ENCODE data around the gene KCNQ2.
"Not testable (repeated sequence)": the region's sequence is repeated elsewhere in the genome, so short reads cannot be mapped to it uniquely, and the experiment has no call there.

KCNQ2 gene

DNA sequence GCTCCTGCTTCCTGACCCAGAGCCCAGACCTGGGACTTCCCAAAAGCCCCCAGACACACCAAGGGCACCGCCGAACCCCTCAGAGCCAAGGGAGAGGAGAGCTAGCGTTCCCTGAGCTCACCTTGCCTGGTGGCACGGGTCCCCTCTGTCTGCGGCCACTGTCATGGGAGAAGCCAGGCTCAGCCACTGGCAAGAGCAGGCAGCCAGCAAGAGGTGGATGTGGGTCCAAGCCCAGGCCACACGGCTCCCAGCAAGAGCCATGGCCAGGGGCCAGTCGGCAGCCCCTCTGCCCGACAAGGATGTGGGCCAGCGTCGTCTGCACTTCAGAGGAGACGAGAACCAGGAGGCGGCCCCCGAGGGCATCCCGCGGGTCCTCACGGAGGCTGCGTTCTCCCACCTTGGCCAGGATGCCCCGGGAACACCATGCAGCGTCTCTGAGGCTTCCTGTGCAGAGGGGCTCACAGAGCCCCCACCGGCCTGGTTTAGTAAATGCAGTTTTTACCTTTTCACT is 46.0 kb upstream of the KCNQ2 start:
- H3K36me3 ChIP-seq (ENCODE audit: control insufficient read depth, low read length), result peaks cover 21% of the 10 kb centered on the region
- H3K9me3 ChIP-seq (ENCODE audit: control insufficient read depth, insufficient read depth, low read length), result peaks cover 5% of the 10 kb centered on the region; the same call in 1 of the 2 replicates
- H3K4me2 ChIP-seq (ENCODE audit: low read length), result no peak overlapping the region
- no peak overlapping the region for H3K4me3 ChIP-seq (ENCODE audit: low read length)
- H4K20me1 ChIP-seq (ENCODE audit: control insufficient read depth, insufficient read depth, low read depth, low read length), result peaks cover 12% of the 10 kb centered on the region
- peaks cover 8% of the 10 kb centered on the region for H3K27me3 ChIP-seq (ENCODE audit: control insufficient read depth, low read length)
- TF ChIP-seq, protein P1, sequence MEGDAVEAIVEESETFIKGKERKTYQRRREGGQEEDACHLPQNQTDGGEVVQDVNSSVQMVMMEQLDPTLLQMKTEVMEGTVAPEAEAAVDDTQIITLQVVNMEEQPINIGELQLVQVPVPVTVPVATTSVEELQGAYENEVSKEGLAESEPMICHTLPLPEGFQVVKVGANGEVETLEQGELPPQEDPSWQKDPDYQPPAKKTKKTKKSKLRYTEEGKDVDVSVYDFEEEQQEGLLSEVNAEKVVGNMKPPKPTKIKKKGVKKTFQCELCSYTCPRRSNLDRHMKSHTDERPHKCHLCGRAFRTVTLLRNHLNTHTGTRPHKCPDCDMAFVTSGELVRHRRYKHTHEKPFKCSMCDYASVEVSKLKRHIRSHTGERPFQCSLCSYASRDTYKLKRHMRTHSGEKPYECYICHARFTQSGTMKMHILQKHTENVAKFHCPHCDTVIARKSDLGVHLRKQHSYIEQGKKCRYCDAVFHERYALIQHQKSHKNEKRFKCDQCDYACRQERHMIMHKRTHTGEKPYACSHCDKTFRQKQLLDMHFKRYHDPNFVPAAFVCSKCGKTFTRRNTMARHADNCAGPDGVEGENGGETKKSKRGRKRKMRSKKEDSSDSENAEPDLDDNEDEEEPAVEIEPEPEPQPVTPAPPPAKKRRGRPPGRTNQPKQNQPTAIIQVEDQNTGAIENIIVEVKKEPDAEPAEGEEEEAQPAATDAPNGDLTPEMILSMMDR (IDR thresholded peaks at IDR 0.05; ENCODE audit: low read depth, low read length, poor library complexity, severe bottlenecking), result no peak
- TF ChIP-seq EZH2phosphoT487 (IDR thresholded peaks at IDR 0.05; ENCODE audit: borderline replicate concordance, low read length), result no peak
- no peaks in the 10 kb centered on the region for H3F3A ChIP-seq (ENCODE audit: control insufficient read depth, insufficient read depth)
- peaks cover 15% of the 10 kb centered on the region for H3K4me1 ChIP-seq (ENCODE audit: control insufficient read depth, low read length)
- peaks cover 13% of the 10 kb centered on the region for H3K79me2 ChIP-seq (ENCODE audit: control insufficient read depth, low read length)
- no peak overlapping the region for H3K27ac ChIP-seq (ENCODE audit: low read depth, low read length)
- H3K9me2 ChIP-seq (replicated peaks; ENCODE audit: control insufficient read depth, low read length), result no peaks in the 10 kb centered on the region

GRCh38 chr20:63517376-63518309 is 45.2 kb upstream of the KCNQ2 start:
- Histone ChIP-seq H3K4me2 (ENCODE audit: low read length) (no peak overlapping the region), H3K9me3 (ENCODE audit: control insufficient read depth, insufficient read depth, low read length) (no peaks in the 10 kb centered on the region), H3F3A (ENCODE audit: control insufficient read depth, insufficient read depth) (no peaks in the 10 kb centered on the region), H3K4me3 (ENCODE audit: low read length) (no peak overlapping the region), H3K79me2 (ENCODE audit: control insufficient read depth, low read length) (peaks cover 13% of the 10 kb centered on the region), H3K27ac (ENCODE audit: low read depth, low read length) (no peak overlapping the region), H4K20me1 (ENCODE audit: control insufficient read depth, insufficient read depth, low read depth, low read length) (peaks cover 12% of the 10 kb centered on the region), H3K4me1 (ENCODE audit: control insufficient read depth, low read length) (peaks cover 15% of the 10 kb centered on the region), H3K27me3 (ENCODE audit: control insufficient read depth, low read length) (peaks cover 13% of the 10 kb centered on the region), H3K36me3 (ENCODE audit: control insufficient read depth, low read length) (peaks cover 15% of the 10 kb centered on the region), H3K9me2 (replicated peaks; ENCODE audit: control insufficient read depth, low read length) (no peaks in the 10 kb centered on the region)
- TF ChIP-seq, protein P1 (IDR thresholded peaks at IDR 0.05; ENCODE audit: low read depth, low read length, poor library complexity, severe bottlenecking), result no peak
- TF ChIP-seq EZH2phosphoT487 (IDR thresholded peaks at IDR 0.05; ENCODE audit: borderline replicate concordance, low read length), result no peak

GRCh38 chr20:63514520-63514919 is 42.1 kb upstream of the KCNQ2 start:
- not testable (repeated sequence) for H3K9me3 ChIP-seq (ENCODE audit: control insufficient read depth, insufficient read depth, low read length); H3F3A ChIP-seq (ENCODE audit: control insufficient read depth, insufficient read depth); H3K27ac ChIP-seq (ENCODE audit: low read depth, low read length); H3K4me2 ChIP-seq (ENCODE audit: low read length); H3K27me3 ChIP-seq (ENCODE audit: control insufficient read depth, low read length); H4K20me1 ChIP-seq (ENCODE audit: control insufficient read depth, insufficient read depth, low read depth, low read length); H3K79me2 ChIP-seq (ENCODE audit: control insufficient read depth, low read length); H3K9me2 ChIP-seq (replicated peaks; ENCODE audit: control insufficient read depth, low read length); H3K4me1 ChIP-seq (ENCODE audit: control insufficient read depth, low read length); H3K36me3 ChIP-seq (ENCODE audit: control insufficient read depth, low read length); H3K4me3 ChIP-seq (ENCODE audit: low read length)

DNA sequence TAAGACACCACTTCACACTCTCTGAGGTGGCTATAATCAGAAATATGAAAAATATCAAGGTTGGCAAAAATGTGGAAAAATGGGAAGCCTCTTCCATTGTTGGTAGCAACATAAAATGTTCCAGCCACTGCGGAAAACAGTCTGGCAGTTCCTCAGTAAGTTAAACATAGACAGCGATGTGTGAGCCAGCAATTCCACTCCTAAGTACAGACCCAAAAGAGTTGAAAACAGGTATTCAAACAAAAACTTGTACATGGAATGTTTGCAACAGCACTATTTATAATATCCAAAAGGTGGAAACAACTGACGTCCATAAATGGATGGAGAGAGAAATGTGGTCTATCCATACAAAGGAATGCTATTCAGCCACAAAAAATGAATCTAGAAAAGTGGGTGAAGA is 40.8 kb upstream of the KCNQ2 start:
- Histone ChIP-seq H3K4me3 (ENCODE audit: low read length) (no peak overlapping the region), H3K36me3 (ENCODE audit: control insufficient read depth, low read length) (no peaks in the 10 kb centered on the region), H3K9me3 (ENCODE audit: control insufficient read depth, insufficient read depth, low read length) (no peaks in the 10 kb centered on the region), H4K20me1 (ENCODE audit: control insufficient read depth, insufficient read depth, low read depth, low read length) (no peaks in the 10 kb centered on the region), H3F3A (ENCODE audit: control insufficient read depth, insufficient read depth) (no peaks in the 10 kb centered on the region), H3K4me1 (ENCODE audit: control insufficient read depth, low read length) (no peaks in the 10 kb centered on the region), H3K79me2 (ENCODE audit: control insufficient read depth, low read length) (no peaks in the 10 kb centered on the region), H3K4me2 (ENCODE audit: low read length) (no peak overlapping the region), H3K27me3 (ENCODE audit: control insufficient read depth, low read length) (peaks cover 5% of the 10 kb centered on the region; the same call in 1 of the 2 replicates), H3K27ac (ENCODE audit: low read depth, low read length) (no peak overlapping the region), H3K9me2 (replicated peaks; ENCODE audit: control insufficient read depth, low read length) (no peaks in the 10 kb centered on the region)
- no peak for TF ChIP-seq EZH2phosphoT487 (IDR thresholded peaks at IDR 0.05; ENCODE audit: borderline replicate concordance, low read length)
- TF ChIP-seq, protein P1 (IDR thresholded peaks at IDR 0.05; ENCODE audit: low read depth, low read length, poor library complexity, severe bottlenecking), result no peak
